Fibroblast of mammary gland (primary cell): ENCODE results near the gene GLRA3.
A peak's percentile ranks its signal among the peaks of the same experiment; 100 is the strongest.
"Not testable (repeated sequence)": the region's sequence is repeated elsewhere in the genome, so short reads cannot be mapped to it uniquely, and the experiment has no call there.

Experiments used
- DNase-seq: peaks from one replicate; pipeline ENCODE4 v3.0.0-alpha.2; 2010; ENCODE audit warnings: low read depth
- H3K4me3 ChIP-seq: 2 replicates; pipeline ENCODE4 v1.5.1; 2011; ENCODE audit warnings: low read depth, mild to moderate bottlenecking, low read length, moderate library complexity; ENCODE audit not compliant: control insufficient read depth
- TF ChIP-seq, protein P1 (sequence below): conservative IDR thresholded peaks from 2 replicates; pipeline ENCODE4 v1.5.1; 2011; ENCODE audit warnings: low read depth, low read length, inconsistent platforms; ENCODE audit not compliant: control insufficient read depth, insufficient read depth

The GLRA3 gene

DNA sequence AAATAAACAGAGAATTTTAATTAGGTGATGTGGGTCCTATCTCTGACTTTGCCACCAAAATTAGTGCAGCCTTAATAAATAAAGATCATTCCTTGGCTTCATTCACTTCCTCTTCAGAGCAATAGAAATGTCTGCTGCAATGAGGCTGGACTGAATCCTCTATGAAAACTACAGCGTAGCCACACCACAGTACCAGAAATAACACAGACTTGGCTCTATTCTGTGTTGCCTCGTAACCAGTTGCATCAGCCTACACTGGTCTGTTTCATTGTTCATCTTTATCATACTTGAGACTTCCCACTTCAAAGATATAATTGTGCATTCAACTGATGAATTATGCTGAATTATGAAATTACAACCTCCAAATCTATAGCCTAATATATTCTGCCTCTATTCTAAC, 15.8 kb downstream of the GLRA3 start:
- H3K4me3 ChIP-seq, result no peak overlapping the region
- DNase-seq, result no peak
- TF ChIP-seq, protein P1, sequence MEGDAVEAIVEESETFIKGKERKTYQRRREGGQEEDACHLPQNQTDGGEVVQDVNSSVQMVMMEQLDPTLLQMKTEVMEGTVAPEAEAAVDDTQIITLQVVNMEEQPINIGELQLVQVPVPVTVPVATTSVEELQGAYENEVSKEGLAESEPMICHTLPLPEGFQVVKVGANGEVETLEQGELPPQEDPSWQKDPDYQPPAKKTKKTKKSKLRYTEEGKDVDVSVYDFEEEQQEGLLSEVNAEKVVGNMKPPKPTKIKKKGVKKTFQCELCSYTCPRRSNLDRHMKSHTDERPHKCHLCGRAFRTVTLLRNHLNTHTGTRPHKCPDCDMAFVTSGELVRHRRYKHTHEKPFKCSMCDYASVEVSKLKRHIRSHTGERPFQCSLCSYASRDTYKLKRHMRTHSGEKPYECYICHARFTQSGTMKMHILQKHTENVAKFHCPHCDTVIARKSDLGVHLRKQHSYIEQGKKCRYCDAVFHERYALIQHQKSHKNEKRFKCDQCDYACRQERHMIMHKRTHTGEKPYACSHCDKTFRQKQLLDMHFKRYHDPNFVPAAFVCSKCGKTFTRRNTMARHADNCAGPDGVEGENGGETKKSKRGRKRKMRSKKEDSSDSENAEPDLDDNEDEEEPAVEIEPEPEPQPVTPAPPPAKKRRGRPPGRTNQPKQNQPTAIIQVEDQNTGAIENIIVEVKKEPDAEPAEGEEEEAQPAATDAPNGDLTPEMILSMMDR, result no peak

DNA sequence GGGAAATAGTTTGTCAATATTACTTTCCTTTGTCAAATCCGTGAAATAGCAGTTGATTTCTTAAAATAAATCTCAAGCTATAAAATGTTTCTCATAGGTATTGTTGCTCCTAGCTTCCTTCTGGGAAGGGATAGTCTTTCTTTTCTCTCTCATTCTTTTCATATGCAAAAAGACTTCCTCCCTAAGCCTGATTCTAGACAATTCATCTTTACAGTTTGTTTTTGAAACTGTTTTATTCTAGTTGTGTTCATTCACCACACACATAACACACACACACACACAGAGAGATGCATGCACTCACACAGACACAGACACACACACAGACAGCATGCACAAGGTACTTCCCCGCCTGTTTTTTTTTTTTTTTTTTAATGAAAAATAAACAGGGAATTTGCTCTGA, 18.2 kb downstream of the GLRA3 start:
- DNase-seq, result no peak
- TF ChIP-seq, protein P1, result no peak
- no peak overlapping the region for H3K4me3 ChIP-seq

DNA sequence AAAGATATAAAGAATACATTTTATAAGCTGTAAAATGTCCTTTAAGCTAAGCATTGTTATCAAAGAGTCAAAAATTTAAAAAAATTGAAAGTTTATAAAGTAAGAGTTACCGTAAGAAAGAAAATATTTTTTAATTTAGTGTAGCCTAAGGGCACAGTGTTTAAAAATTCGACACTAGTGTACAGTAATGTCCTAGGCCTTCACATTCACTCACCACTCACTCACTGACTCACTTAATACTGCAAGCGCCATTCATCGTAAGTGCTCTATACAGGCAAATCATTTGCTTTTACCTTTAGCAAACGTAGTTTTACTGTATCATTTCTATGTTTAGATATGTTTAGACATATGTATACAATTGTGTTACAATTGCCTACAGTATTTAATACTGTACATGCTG, 20.2 kb downstream of the GLRA3 start:
- DNase-seq, result no peak

DNA sequence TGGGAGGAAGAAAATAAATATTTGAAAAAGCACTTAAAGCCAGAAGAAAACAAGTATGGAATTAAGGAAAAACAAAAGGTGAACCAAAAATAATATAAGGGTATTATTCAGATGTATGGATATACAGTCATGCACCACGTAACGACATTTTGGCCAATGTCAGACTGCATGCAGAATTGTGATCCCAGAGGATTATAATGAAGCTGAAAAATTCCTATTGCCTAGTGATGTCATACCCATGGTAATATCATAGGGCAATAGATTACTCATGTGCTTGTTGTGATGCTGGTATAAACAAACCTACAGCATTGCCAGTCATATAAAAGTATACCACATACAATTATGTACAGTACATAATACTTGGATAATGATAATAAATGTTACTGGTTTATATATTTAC, 20.9 kb downstream of the GLRA3 start:
- H3K4me3 ChIP-seq, result no peak overlapping the region
- TF ChIP-seq, protein P1, result no peak
- no peak for DNase-seq

More for the DNA sequence above, 20.2 kb downstream of the GLRA3 start:
- no peak overlapping the region for H3K4me3 ChIP-seq
- TF ChIP-seq, protein P1, result no peak

DNA sequence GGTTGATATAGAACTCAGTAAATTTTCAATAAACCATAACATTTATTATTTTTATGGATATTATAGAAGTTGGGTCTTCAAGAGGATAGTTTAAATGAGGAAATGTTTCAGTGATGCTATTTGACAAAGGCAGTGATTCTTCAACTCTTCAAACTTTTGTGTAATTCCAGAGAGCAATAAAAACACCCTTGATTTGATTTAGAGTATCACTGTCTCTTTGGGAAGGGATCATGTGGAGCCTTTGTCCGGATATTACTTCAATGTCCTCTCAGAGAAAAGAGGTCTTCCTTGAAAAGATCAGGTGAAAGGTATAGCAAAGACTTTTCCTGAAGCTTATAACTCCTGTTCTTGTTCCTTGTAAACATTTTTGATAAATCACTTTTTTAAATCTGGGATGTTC, 23.3 kb downstream of the GLRA3 start:
- TF ChIP-seq, protein P1, result no peak
- no peak overlapping the region for H3K4me3 ChIP-seq
- DNase-seq, result no peak

DNA sequence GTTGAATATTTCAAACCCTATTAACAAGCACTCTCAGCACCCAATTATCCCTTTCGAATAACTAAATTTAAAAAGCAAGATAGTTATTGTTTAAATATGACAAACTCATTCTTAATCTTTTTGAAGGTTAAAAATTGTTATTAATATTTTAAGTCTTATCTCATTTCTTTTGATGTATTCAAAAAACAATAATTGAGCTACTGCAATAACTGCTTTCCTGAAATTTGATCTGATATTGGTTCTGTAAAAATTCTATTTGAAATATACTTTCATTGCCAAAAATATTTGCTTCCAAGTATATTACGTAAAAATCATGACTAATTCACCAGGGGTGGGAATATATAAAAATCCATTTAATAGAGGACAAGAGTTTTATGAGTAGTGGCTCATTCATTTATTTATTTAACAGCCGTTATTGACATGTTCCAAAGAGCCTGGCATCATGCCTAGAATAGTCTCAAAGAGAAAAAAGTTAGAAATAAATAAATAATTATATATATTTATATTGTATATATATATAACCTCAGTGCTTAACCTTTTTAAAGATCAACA, 34.4 kb downstream of the GLRA3 start:
- peak; percentile 9 for DNase-seq
- TF ChIP-seq, protein P1, result no peak
- H3K4me3 ChIP-seq, result no peak overlapping the region

DNA sequence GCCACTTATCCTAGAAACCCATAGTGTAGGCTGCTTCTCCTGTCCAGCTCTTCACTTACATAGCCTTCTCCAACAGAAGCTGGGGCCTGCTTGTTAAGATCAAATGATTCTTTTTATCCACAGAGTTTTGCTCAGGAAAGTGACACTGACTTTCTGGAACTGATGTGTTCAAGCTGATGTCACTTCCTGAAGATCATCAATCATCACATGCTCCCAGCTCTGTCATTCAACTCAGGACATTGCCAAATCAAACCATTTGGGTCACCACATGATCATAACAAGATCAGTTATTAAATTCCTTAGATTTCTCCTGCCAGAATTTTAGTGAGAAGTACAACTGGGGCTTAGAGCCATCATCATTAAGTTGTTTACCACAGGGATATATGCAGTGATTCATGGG, 39.4 kb downstream of the GLRA3 start:
- DNase-seq, result peak; percentile 4
- H3K4me3 ChIP-seq, result no peak overlapping the region
- TF ChIP-seq, protein P1, result no peak

DNA sequence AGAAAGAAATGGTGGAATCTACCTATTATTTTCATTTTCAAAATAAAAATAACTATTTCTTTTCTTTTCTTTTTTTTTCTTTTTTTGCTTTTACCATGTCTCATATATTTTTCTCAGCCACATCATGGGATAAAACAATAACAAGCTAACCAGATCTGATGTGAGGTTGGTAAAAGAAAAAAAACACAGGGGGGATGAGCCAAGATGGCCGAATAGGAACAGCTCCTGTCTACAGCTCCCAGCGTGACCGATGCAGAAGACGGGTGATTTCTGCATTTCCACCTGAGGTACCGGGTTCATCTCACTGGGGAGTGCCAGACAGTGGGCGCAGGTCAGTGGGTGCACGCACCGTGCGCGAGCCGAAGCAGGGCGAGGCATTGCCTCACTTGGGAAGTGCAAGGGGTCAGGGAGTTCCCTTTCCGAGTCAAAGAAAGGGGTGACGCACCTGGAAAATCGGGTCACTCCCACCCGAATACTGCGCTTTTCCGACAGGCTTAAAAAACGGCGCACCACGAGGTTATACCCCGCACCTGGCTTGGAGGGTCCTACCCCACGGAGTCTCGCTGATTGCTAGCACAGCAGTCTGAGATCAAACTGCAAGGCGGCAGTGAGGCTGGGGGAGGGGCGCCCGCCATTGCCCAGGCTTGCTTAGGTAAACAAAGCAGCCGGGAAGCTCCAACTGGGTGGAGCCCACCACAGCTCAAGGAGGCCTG, 50.6 kb downstream of the GLRA3 start:
- H3K4me3 ChIP-seq, DNase-seq: not testable (repeated sequence)
